Fibroblast of peridontal ligament (primary cell): ENCODE measurements around the gene KRTAP5-8.
"Not testable (repeated sequence)": the region's sequence is repeated elsewhere in the genome, so short reads cannot be mapped to it uniquely, and the experiment has no call there.

Experiments used
- DNase-seq: peaks from one replicate; pipeline ENCODE4 v3.0.0-alpha.2; 2010; ENCODE audit errors: extremely low read depth

Gene KRTAP5-8

DNA sequence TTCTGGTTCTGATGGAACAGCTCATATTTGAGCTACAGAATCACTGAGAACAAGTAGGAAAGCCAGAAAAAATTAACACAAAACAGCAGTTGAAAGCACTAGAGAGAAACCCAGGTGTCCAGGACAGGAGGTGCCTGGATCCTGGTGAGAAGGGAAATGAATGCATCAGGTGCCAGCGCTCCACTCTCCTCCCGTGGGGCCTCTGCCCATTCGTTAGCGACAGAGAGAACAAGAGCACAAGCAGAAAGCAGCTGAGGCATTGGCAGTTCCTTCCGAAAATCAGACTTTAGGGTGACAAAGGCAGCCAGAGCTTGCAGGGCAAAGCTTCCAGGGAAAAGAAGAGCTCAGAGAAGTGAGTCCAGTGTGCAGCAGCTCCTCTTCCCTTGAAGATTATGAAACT lies 30.7 kb upstream of the KRTAP5-8 start:
- DNase-seq = no peak

DNA sequence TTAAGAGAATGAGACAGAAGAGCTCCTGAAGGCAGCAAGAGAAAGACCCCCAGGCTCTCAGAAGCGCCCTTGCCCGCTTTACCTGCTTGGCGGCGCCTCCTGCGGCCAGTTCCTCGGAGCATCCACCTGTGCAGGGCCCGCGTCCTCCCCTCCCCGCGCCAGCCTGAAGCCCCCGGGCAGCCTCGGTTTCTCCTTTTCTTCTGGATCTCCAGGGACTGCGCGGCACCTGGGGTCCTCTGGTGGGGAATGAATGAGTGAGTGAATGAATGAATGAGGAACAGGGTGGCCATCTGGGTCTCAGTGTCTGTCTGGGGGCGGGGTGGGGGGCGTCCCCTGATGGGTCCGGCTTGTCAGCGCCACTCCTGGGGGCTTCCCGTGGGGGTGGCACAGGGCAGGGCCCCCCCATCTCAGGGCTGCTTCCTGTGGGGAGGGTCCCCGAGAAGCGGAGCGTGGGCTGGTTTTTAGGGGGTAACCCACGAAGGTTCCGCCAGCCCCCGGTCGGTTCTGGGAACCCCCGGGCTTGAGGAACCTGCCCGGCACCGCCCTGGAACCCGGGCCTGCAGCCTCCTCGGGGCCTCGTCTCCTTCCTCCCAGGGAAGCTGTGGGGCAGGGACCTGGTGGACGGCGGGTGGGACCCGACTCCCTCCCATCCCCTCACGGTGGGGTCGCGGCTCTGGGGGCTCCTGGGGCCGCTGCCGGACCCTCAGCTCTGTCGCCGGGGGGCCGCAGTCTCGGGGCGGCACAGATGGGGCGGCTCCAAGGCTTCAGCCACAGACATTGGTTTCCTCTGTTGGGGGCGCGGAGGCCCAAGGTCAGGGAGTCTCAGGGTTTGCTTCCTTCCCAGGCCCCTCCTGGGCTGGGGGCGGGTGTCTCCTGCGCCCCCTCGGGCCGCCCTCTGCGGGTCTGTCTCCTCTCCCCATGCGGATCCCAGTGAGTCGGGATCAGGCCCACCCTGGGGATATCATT lies 19.0 kb upstream of the KRTAP5-8 start:
- DNase-seq = no peak

DNA sequence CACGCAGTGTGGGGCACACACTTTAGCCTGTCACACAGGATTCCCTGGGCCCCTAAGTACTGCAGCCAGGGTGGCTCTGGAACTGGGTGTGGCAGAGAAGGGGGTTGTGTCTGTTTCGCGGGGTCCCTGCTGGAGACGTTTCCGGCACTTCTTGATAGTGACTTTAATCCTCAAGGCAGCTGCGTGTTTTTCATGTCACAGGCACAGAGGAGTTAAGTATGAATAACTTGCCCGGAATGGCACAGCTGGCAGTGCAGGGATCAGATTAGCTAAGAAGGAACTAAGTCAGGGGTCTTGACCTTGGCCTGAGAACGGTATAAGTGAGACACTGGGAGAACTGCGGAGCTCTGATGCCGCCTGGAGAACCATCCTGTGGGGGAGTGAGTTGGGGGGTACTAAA lies 18.3 kb upstream of the KRTAP5-8 start:
- DNase-seq = no peak

DNA sequence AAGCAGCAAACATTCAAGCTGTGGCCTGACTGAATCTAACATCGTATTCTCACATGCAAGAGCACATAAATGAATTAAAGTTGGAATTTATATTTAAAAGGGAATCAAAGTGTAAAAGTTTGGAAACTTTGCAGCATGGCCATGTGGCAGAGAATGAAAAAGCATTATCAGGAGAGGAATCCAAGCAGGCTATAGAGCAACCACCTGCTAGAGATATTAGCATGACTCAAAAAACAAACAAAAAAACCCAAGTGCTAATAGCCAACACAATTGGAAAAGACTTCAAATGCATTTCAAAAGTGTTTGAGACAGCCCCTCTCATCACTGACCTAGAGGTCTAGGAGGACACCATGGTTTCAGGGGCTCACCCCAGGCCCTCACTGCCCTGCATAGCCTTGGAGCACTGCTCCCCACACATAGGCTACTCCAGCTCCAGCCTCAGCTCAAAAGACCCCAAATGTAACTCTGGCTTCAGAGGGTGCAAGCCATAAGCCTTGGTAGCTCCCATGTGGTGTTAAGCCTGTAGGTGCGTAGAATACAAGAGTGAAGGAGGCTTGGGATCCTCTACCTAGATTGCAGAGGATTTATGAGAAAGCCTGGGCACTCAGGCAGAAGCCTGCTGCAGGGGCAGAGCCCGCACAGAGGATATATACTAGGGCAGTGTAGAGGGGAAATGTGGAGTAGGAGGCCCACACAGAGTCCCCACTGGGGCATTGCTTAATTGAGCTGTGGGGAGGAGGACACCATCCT lies 12.5 kb upstream of the KRTAP5-8 start:
- DNase-seq = no peak

DNA sequence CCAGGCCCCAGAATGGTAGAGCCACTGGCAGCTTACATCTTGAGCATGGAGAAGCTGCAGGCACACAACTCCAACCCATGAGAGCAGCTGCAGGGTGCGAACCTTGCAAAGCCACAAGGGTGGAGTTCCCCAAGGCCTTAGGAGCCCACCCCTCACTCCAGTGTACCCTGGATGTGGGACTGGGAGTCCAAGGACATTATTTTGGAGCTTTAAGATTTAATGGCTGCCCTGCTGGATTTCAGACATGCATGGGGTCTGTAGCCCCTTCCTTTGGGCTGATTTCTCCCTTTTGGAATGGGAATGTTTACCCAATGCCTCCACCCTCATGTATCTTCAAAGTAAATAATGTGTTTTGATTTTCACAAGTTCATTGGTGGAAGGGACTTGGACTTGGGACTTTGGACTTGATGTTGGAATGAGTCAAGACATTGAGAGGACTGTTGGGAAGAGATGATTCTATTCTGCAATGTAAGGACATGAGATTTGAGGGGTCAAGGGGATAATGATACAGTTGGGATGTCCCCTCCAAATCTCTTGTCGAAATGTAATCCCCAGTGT lies 11.8 kb upstream of the KRTAP5-8 start:
- DNase-seq = no peak

DNA sequence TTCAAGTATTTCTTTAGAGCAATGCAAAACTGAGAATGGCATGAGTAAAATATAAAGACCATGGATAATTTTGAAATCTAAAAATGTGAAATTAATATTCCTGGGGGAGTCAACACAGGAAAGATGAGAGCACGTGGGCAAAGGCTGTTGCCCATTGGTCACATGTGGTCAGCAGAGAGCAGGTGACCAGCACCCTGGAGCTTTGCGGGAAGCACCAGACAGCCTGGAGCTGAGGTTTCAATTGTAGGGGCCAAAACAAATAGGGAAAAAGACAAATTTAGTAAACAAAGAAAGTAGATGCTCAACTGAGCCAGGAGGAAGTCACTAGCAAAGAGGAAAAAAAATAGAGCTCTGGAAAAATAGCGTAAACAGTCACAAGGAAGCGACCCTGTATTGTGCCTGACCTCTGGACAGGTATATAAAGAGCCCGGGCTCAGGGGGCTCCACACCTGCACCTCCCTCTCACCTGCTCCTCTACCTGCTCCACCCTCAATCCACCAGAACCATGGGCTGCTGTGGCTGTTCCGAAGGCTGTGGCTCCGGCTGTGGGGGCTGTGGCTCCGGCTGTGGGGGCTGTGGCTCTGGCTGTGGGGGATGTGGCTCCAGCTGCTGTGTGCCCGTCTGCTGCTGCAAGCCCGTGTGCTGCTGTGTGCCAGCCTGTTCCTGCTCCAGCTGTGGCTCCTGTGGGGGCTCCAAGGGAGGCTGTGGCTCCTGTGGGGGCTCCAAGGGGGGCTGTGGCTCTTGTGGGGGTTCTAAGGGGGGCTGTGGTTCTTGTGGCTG lies 10.8 kb upstream of the KRTAP5-8 start, which contains the start of gene KRTAP5-7:
Gene KRTAP5-7, plus strand, starts transcription at position 472 of the 780 bp plus-strand sequence. Its CDS starts 34 bp downstream, at position 506.
- DNase-seq = not testable (repeated sequence)

DNA sequence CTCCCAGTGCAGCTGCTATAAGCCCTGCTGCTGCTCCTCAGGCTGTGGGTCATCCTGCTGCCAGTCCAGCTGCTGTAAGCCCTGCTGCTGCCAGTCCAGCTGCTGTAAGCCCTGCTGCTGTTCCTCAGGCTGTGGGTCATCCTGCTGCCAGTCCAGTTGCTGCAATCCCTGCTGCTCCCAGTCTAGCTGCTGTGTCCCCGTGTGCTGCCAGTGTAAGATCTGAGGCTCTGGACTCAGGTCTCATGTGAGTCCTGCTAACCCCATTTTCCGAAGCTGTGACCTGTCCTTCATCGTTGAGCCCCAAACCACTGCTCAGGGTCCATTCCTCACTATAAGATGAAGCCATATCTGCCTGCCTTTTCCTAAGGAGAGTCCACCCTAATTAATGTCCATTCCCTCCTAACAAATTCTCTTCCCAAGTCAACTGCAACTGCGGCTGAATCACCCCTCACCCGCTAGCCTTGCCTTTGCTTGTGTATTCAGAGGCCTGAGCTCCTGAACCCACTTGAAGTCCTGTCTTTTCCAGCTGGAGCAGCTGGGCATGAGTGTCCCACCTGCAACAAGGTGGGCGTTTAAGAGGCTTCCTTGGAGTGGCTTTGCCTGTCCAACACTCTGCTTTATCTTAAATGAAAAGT lies 10.1 kb upstream of the KRTAP5-8 start:
- no peak for DNase-seq

DNA sequence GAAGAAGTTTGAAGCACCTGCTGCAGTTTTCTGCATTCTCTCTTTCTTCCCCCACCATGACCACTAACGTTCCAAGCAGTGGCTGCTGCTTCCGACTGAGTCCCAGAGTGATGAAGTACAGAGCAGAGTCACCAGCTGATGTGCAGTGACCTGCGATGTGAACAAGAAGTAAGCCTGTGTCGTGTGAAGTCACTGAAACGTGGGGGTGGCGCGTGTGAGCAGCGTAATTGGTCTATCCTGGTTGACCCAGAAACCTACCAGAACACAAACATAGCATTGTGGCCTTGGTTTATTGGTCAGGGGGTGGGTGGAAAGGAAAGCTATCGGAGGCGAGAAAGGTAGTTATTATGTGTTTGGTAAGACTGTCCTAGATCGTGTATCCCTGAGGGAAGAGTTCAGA lies 7.2 kb upstream of the KRTAP5-8 start:
- no peak for DNase-seq

DNA sequence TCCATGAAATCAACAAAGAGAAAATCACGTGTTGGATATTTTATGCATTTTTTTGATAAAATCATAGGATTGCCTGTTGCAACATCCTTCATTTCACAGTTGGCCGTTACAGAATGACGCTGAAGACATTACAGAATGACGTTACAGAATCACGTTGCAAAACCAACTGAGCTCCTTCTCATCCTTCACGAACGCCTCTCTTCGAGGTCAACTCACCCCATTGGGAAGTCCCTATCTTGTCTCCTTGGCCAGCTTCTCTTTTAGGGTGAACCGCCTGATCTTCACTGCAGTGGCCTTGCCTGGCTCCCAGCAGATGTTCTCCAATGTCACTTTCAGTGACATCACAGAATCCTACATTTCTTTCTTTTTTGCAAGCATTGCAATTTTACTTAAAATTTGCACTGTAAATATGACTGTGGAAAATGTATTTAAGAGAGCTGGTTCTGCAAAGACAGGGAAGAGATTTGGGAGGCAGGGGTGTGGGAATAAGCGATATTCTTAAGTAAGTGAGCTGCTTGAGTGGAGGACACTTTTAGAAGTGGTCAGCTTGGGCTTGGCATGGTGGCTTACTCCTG lies 5.7 kb upstream of the KRTAP5-8 start:
- DNase-seq = no peak

DNA sequence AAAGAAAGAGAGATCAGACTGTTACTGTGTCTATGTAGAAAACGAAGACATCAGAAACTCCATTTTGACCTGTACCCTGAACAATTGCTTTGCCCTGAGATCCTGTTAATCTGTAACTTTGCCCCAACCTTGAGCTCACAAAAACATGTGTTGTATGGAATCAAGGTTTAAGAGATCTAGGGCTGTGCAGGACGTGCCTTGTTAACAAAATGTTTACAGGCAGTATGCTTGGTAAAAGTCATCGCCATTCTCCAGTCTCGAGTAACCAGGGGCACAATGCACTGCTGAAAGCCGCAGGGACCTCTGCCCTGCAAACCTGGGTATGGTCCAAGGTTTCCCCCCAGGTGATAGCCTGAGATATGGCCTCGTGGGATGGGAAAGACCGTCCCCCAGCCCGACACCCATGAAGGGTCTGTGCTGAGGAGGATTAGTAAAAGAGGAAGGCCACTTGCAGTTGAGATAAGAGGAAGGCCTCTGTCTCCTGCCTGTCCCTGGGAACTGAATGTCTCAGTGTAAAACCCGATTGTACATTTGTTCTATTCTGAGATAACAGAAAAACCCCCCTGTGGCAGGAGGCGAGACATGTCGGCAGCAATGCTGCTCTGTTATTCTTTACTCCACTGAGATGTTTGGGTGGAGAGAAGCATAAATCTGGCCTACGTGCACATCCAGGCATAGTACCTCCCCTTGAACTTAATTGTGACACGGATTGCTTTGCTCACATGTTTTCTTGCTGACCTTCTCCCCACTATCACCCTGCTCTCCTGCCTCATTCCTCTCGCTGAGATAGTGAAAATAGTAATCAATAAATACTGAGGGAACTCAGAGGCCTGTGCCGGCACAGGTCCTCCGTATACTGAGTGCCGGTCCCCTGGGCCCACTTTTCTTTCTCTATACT lies 2.9 kb upstream of the KRTAP5-8 start:
- not testable (repeated sequence) for DNase-seq

DNA sequence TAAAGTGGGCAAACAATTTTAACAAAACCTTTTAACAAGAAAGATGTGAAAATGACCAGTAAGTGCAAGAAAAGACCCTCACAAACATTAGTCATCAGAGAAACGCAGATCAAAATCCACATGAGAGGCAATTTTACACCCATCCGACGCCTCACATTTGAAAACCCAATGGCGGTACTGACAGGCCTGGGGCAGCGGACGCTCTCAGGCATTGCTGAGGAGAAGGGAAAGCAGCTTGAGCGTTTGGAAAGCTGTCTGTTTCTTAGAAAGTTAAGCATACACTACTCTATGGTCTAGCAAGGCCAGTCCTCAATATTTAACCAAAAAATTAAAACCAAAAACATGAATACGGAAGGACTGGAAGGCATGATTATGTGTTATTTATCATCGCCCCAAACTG lies 2.0 kb upstream of the KRTAP5-8 start:
- no peak for DNase-seq

DNA sequence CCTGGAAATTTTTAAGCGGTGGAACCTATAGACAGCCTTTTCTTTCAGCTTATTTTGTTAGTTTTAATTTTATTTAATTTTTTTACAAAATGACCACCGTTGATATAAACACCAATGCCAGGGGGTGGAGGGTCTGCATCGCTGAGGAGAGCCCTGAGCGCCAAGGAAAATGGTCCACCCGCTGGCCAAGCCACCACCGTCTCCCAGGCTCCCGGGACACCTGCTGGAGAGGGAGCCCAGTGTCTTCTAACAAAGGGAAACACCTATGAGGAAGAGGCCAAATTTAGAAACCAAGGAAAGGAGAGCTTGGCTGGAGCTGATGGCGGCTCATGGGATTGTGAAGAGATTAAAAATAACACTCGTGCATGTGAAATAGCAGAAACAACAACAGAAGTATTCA lies 288 bp upstream of the KRTAP5-8 start:
- no peak for DNase-seq

DNA sequence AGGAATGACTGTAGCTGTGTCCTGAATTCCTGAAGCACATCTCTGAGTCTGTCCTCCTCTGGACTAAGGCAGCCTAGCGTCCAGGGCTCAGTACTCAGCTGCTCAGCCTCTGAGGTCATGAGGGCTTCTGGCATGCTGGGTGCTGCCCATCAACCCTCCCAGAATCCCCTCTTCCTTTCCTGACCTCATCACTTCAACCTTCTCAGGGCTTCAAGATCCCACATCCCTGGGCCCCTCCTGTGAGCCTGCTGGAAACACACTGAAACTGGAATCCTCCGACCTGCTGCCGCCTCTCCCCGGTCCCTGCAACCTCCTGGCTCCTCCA lies 803 bp downstream of the KRTAP5-8 start:
- no peak for DNase-seq

DNA sequence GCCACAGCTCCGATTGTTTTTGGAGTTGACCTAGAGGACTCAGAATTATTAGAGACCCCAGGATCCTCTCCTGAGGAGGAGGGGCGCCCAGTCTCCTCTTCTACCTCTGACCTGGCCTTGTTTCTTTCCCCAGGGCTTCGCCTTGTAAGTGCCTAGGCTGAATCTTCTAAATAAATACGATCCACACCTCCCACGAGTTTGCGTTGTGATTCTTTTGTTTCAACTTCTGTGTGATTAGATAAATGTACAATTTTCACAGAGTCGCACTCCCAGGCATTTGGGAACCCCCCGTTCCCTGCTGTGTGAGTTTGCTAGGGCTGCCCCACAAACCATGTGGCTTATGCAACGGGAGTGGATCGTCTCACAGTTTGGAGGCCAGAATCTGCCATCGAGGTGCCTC lies 1.2 kb downstream of the KRTAP5-8 start:
- no peak for DNase-seq

DNA sequence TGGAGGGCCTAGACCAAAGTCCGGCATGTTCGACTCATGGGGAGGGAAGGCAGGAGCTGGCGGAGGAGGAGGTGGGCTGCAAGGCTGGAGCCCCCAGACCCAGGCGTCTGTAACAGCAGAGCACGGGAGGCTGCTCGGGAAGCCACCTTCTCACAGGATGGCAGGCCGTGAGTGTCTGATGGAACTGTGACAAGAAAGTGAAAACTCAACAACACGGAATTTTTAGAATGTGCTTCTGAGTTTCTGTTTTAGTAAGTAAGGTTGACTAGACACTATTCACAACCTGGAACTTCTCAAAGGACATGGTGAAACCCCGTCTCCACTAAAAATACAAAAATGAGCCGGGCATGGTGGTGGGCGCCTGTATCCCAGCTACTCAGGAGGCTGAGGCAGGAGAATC lies 2.1 kb downstream of the KRTAP5-8 start:
- DNase-seq = not testable (repeated sequence)

DNA sequence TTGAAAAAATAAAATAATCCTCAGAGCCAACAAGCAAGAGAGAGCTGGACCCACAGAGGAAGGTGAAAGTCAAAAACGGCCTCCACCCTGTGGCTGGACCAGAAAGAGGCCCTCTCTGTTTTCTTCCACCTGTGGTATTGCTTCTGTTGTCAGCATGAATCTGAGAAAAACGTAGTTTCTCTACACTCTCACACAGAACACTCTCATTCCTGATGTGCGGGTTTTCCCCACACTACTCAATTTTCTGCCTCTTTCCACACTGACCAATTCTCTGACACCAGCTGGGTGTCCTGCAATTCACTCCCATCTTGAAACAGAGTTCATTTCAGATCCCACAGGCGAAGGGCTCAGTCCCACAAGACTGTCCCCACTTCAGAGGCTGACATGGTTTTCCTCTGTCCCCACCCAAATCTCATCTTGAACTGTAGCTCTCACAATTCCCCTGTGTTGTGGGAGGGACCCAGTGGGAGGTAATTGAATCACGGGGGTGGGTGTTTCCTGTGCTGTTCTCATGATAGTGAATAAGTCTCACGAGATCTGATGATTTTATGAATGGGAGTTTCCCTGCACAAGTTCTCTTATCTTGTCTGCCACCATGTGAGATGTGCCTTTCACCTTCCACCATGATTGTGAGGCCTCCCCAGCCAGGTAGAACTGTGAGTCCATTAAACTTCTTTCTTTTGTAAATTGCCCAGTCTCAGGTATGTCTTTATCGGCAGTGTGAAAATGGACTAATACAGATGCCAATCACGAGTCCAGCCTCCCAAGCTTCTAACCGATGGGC lies 2.9 kb downstream of the KRTAP5-8 start:
- not testable (repeated sequence) for DNase-seq

DNA sequence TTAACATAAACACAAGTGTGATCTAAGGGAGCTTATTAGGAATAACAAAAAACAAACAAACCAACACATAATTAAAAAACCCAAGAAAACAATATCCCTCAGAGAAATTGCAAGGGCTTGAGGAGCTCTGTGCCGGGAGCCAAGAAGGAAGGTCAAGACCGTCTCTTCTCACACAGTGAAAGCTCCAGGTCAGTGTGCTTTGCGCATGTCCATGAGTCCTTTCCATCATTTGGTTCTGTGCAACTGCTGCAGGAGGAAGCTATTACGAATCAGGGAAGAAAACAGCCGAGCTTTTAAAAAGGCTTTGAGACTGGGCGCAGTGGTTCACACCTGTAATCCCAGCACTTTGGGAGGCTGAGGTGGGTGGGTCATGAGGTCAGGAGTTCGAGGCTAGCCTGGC lies 4.6 kb downstream of the KRTAP5-8 start:
- DNase-seq = no peak

DNA sequence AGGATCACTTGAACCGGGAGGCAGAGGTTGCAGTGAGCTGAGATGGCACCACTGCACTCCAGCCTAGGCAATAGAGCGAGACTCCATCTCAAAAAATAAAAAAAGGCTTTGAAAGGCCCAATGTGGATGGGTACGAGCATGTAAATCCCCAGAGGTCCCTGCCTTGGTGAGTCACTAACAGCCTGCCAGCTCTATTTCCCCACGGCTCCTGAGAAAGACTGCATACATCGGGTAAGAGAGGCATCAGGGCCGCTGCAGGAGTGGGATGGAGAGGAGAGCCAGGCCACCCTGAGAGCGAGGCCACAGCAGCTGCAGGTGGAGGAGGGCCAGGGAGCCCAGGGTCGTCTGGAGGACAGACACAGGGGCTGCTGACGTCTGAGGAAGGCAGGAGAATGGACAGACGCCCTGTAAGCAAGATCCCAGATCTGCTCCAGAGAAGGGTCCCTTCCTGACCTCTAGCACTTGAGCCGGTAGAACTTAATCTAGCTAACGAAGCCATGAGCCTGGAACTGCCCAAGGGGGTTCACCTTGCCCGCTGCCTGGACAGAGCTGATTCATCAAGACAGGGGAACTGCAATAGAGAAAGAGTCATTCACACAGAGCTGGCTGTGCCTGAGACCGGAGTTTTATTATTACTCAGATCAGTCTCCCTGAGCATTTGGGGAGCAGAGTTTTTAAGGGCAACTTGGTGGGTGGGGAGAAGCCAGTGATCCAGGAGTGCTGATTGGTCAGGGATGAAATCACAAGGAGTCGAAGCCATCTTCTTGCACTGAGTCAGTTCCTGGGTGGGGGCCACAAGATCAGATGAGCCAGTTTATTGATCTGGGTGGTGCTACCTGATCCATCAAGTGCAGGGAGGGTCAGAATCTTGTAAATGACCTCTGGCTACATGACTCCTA lies 5.3 kb downstream of the KRTAP5-8 start:
- DNase-seq = no peak
